A549 (cell line): ENCODE results near the gene BANK1.

Source experiments
- CTCF ChIP-seq: fragments of >200 bp; sonication (Bioruptor Twin); formaldehyde crosslinking; IDR thresholded peaks from 3 replicates; pipeline ENCODE4 v1.5.1; 2016
- EP300 ChIP-seq, 2 experiments: fragments of >200 bp; sonication (Bioruptor Twin); formaldehyde crosslinking; IDR thresholded peaks; 2 replicates in 1 of 2; 3 replicates in 1 of 2; pipeline ENCODE4 v1.6.1; 2016 to 2017
- ESRRA ChIP-seq: fragments of 150-350 bp; IDR thresholded peaks from 2 replicates; pipeline ENCODE4 v1.6.1; 2014; ENCODE audit warnings: mild to moderate bottlenecking, low read length, borderline replicate concordance
- HMGXB4 ChIP-seq: fragments of 250-450 bp; sonication (Bioruptor Pico); IDR thresholded peaks from 2 replicates; pipeline ENCODE4 v1.5.0; 2021; ENCODE audit warnings: mild to moderate bottlenecking, moderate library complexity, borderline replicate concordance
- JUN ChIP-seq, 2 experiments: fragments of >200 bp; sonication (Bioruptor Twin); formaldehyde crosslinking; IDR thresholded peaks; 2 replicates in 1 of 2; 3 replicates in 1 of 2; pipeline ENCODE4 v1.6.1; 2016 to 2017
- NR3C1 ChIP-seq: fragments of >200 bp; sonication (Bioruptor Twin); formaldehyde crosslinking; IDR thresholded peaks from 3 replicates; pipeline ENCODE4 v1.6.1; 2017
- POLR2A ChIP-seq: IDR thresholded peaks from 2 replicates; pipeline ENCODE4 v1.6.1; 2012; ENCODE audit warnings: mild to moderate bottlenecking, low read length
- RAD21 ChIP-seq, 2 experiments: fragments of >200 bp in 1 of 2; sonication (Bioruptor Twin) in 1 of 2; formaldehyde crosslinking in 1 of 2; IDR thresholded peaks in 1 of 2; conservative IDR thresholded peaks in 1 of 2; 2 replicates in 1 of 2; 3 replicates in 1 of 2; pipeline ENCODE4 v1.6.1; 2012 to 2018; ENCODE audit warnings: inconsistent platforms in 1 of 2
- REST ChIP-seq: fragments of 200-600 bp; sonication (generic); IDR thresholded peaks from 2 replicates; pipeline ENCODE4 v1.6.1; 2016; ENCODE audit warnings: antibody characterized with exemption, mild to moderate bottlenecking, moderate library complexity
- RFX5 ChIP-seq: fragments of 450-650 bp; IDR thresholded peaks from 2 replicates; pipeline ENCODE4 v1.7.1; 2014; ENCODE audit warnings: antibody characterized with exemption, mild to moderate bottlenecking, moderate library complexity
- ZNF302 ChIP-seq: fragments of 250-450 bp; sonication (Bioruptor Pico); IDR thresholded peaks from 2 replicates; pipeline ENCODE4 v1.9.0; 2021; ENCODE audit warnings: inconsistent platforms, mild to moderate bottlenecking, moderate library complexity

GRCh38 chr4:101801958-101802357 is 11.4 kb downstream of the BANK1 start:
- TF ChIP-seq CTCF, result no peak
- no peak for TF ChIP-seq POLR2A
- no peak for TF ChIP-seq REST
- no peak for TF ChIP-seq HMGXB4 (CRISPR knock-in tag)
- no peak for TF ChIP-seq EP300 (IDR thresholded peaks at IDR 0.05)
- no peak for TF ChIP-seq RFX5
- no peak for TF ChIP-seq JUN (IDR thresholded peaks at IDR 0.05)
- no peak for TF ChIP-seq ZNF302 (CRISPR knock-in tag)
- TF ChIP-seq ESRRA, result no peak
- TF ChIP-seq NR3C1, result no peak
- TF ChIP-seq RAD21 (conservative IDR thresholded peaks at IDR 0.05 in 1 of 2, IDR thresholded peaks at IDR 0.05 in 1 of 2), result no peak
